ENCODE data around the gene KRT39.

- TF ChIP-seq CTCF (optimal IDR thresholded peaks at IDR 0.05 in 1 of 3, IDR thresholded peaks at IDR 0.05 in 1 of 3, conservative IDR thresholded peaks at IDR 0.05 in 1 of 3; ENCODE audit: extremely low read depth in 1 of 3, insufficient read depth in 2 of 3, low read length in 3 of 3) (no peak), EZH2 (IDR thresholded peaks at IDR 0.05; ENCODE audit: low read length) (no peak)
Observed at GRCh38 chr17:40936437-40936971, 30.2 kb downstream of the KRT39 start.
